GM12878 (cell line): ENCODE results near the gene GPSM3. TPM values are rescaled to one million over a fixed set of nuclear protein-coding genes. Genes with fewer than 3 reads are reported as not detected.

Source experiments
- ATAC-seq: fragments of 200-7000 bp; cut with Tn5 transposase; 3 replicates; pipeline ENCODE4 v1.9.1; 2020; ENCODE audit warnings: mild to moderate bottlenecking, moderate library complexity
- BruUV-seq: library from RNA; stranded (reverse); fragments of 400-500 nt; replicated peaks from 2 replicates; lab custom pipeline; 2021; lab: Mats Ljungman, UMichigan
- CTCF ChIA-PET: fragments of 300-600 bp; sonication (Branson Sonifier 250); formaldehyde crosslinking; extraction: SDS; loops from one replicate; lab custom pipeline; 2021; ENCODE audit warnings: inconsistent platforms; lab: Yijun Ruan, JAX
- POLR2A ChIA-PET: fragments of 350-600 bp; formaldehyde crosslinking; extraction: SDS; loops from one replicate; lab custom pipeline; 2021; ENCODE audit warnings: inconsistent platforms; lab: Charles Lee
- RAD21 ChIA-PET: fragments of 300-600 bp; sonication (Branson Sonifier 250); formaldehyde crosslinking; loops from one replicate; lab custom pipeline; 2023; ENCODE audit warnings: antibody characterized with exemption; ENCODE audit not compliant: unreplicated experiment; lab: Charles Lee
- SMC1A ChIA-PET: fragments of 300-600 bp; sonication (Branson Sonifier 250); formaldehyde crosslinking; loops from one replicate; lab custom pipeline; 2023; ENCODE audit not compliant: unreplicated experiment, uncharacterized antibody; lab: Charles Lee
- DNase-seq: peaks from one replicate; pipeline ENCODE4 v3.0.0-alpha.2; 2011; ENCODE audit warnings: low read depth, low spot score
- FAIRE-seq: peaks from 3 replicates; lab custom pipeline; 2011; peaks lifted over from hg19 to GRCh38; lab: Jason Lieb, UNC
- H2AFZ ChIP-seq: 2 replicates; pipeline ENCODE4 v1.6.0; 2011; ENCODE audit warnings: low read depth, low read length, control low read depth; ENCODE audit not compliant: control insufficient read depth
- H3K27ac ChIP-seq: 2 replicates; pipeline ENCODE4 v1.5.1; 2011; ENCODE audit warnings: control low read depth; ENCODE audit not compliant: control insufficient read depth, insufficient read depth
- H3K27me3 ChIP-seq, 2 experiments: replicated peaks in 1 of 2; 2 replicates each; pipeline versions ENCODE4 v1.6.0 to v1.6.1; 2011; ENCODE audit warnings: low read length in 1 of 2; ENCODE audit not compliant: control insufficient read depth in 2 of 2, insufficient read depth in 2 of 2
- H3K36me3 ChIP-seq, 2 experiments: 2 replicates each; pipeline ENCODE4 v1.5.1; 2011; ENCODE audit warnings: low read length in 1 of 2; ENCODE audit not compliant: control insufficient read depth in 2 of 2, insufficient read depth in 2 of 2
- H3K4me1 ChIP-seq: 2 replicates; pipeline ENCODE4 v1.6.1; 2011; ENCODE audit warnings: mild to moderate bottlenecking, low read length, moderate library complexity, mixed read lengths; ENCODE audit not compliant: control insufficient read depth, insufficient read depth
- H3K4me2 ChIP-seq: 2 replicates; pipeline ENCODE4 v1.6.0; 2011; ENCODE audit warnings: control low read depth; ENCODE audit not compliant: control insufficient read depth, insufficient read depth
- H3K4me3 ChIP-seq: fragments of 200-600 bp; sonication (generic); 2 replicates; pipeline ENCODE4 v1.5.1; 2016
- H3K79me2 ChIP-seq: 2 replicates; pipeline ENCODE4 v1.6.0; 2011; ENCODE audit warnings: low read length; ENCODE audit not compliant: control insufficient read depth, insufficient read depth
- H3K9ac ChIP-seq: 2 replicates; pipeline ENCODE4 v1.8.0; 2011; ENCODE audit warnings: low read length, control low read depth, mixed read lengths; ENCODE audit not compliant: control insufficient read depth, insufficient read depth
- H3K9me3 ChIP-seq: replicated peaks from 3 replicates; pipeline ENCODE4 v1.5.1; 2011; ENCODE audit warnings: mild to moderate bottlenecking, low read length; ENCODE audit not compliant: control insufficient read depth, insufficient read depth
- H4K20me1 ChIP-seq: 2 replicates; pipeline ENCODE4 v1.6.0; 2011; ENCODE audit not compliant: control insufficient read depth, insufficient read depth
- ATF2 ChIP-seq: IDR thresholded peaks from 2 replicates; pipeline ENCODE4 v1.6.1; 2012; ENCODE audit warnings: low read length, inconsistent platforms
- BACH1 ChIP-seq: fragments of 450-650 bp; IDR thresholded peaks from 2 replicates; pipeline ENCODE4 v1.6.1; 2017; ENCODE audit warnings: mild to moderate bottlenecking, borderline replicate concordance
- BMI1 ChIP-seq: fragments of 450-650 bp; IDR thresholded peaks from 2 replicates; pipeline ENCODE4 v1.6.1; 2016; ENCODE audit warnings: mild to moderate bottlenecking, moderate library complexity, borderline replicate concordance
- EP300 ChIP-seq, 2 experiments: fragments of 150-350 bp in 1 of 2; IDR thresholded peaks; 2 replicates each; pipeline ENCODE4 v1.6.1; 2011 to 2012; ENCODE audit warnings: low read depth in 2 of 2, low read length in 2 of 2, borderline replicate concordance in 1 of 2, improper control_type of control experiment in 1 of 2, inconsistent platforms in 1 of 2; ENCODE audit not compliant: control insufficient read depth in 1 of 2
- ESRRA ChIP-seq: IDR thresholded peaks from 2 replicates; pipeline ENCODE4 v1.6.1; 2012; ENCODE audit warnings: mild to moderate bottlenecking, low read length, improper control_type of control experiment
- IKZF2 ChIP-seq, 2 experiments: fragments of 450-650 bp; IDR thresholded peaks; 2 replicates each; pipeline ENCODE4 v1.6.1; 2017; ENCODE audit warnings: mild to moderate bottlenecking in 2 of 2, moderate library complexity in 2 of 2
- POU2F2 ChIP-seq: IDR thresholded peaks from 3 replicates; pipeline ENCODE4 v1.6.1; 2011; ENCODE audit warnings: low read depth, mild to moderate bottlenecking, low read length, borderline replicate concordance
- RAD51 ChIP-seq: fragments of 450-650 bp; IDR thresholded peaks from 2 replicates; pipeline ENCODE4 v1.6.1; 2016; ENCODE audit warnings: moderate library complexity, mild to moderate bottlenecking, inconsistent platforms
- SMARCA5 ChIP-seq: fragments of 450-650 bp; IDR thresholded peaks from 2 replicates; pipeline ENCODE4 v1.6.1; 2017; ENCODE audit warnings: mild to moderate bottlenecking
- SPI1 ChIP-seq: IDR thresholded peaks from 2 replicates; pipeline ENCODE4 v1.6.1; 2011; ENCODE audit warnings: low read depth, mild to moderate bottlenecking, low read length, moderate library complexity, borderline replicate concordance; ENCODE audit not compliant: insufficient read depth
- ZNF217 ChIP-seq: fragments of 450-650 bp; IDR thresholded peaks from 2 replicates; pipeline ENCODE4 v1.6.1; 2017; ENCODE audit warnings: antibody characterized with exemption, mild to moderate bottlenecking
- WGBS: methylation state at CpG from one replicate; pipeline ENCODE4 v1.1.6; 2016; ENCODE audit warnings: low lambda C conversion rate; ENCODE audit not compliant: insufficient replicate concordance, insufficient coverage; ENCODE audit errors: missing lambda C conversion rate; 5-methylcytosine and 5-hydroxymethylcytosine counted together
- in situ Hi-C: fragments of 300-500 bp; cut with MboI; formaldehyde crosslinking; loops from 9 replicates; pipeline ENCODE4 v1.14.3; 2018; ENCODE audit warnings: mixed read lengths
- intact Hi-C: fragments of 100-400 bp; cut with micrococcal nuclease; formaldehyde crosslinking; loops from one replicate; pipeline ENCODE4 v1.14.2; 2022; ENCODE audit not compliant: unreplicated experiment
- polyA plus RNA-seq, 11 experiments: library from polyadenylated mRNA; depleted of rRNA in 4 of 11; unstranded in 6 of 11; stranded (reverse) in 5 of 11; fragments of >200 nt; fragmentation: Nextera tagmentation in 4 of 11; fragmentation: Illumina TruSeq in 1 of 11; extraction: Ambion mirVana in 4 of 11; extraction: Trizol in 1 of 11; gene quantifications; 1 replicate in 1 of 11; 2 replicates in 10 of 11; pipeline versions ENCODE4 v1.2.1 to v1.2.3, GENCODE V29; 2011 to 2016; ENCODE audit warnings: inconsistent platforms in 2 of 11, missing spikeins in 2 of 11, low read depth in 1 of 11
- total RNA-seq, 4 experiments: library from RNA; depleted of rRNA in 3 of 4; stranded (reverse); fragments of >200 nt in 3 of 4; fragmentation: Illumina TruSeq in 1 of 4; extraction: Trizol in 1 of 4; gene quantifications; 2 replicates each; pipeline versions ENCODE4 v1.2.1 to v1.2.3, GENCODE V29; 2013 to 2021

The GPSM3 gene
- total and polyA plus RNA-seq, 10 of the 15 experiments (the other 5 are each of a cell fraction or from before 2014, with no cell fraction given) = 22.0 to 137 (median 113) TPM

GRCh38 chr6:32226434-32226833, 34.0 kb upstream of the GPSM3 start:
- BruUV-seq = no TSS peak
- in situ Hi-C loops = no loop called here
- 1% methylated on average over 7 of the region's 7 CpGs for WGBS

More at GRCh38 chr6:32226434-32226833, 34.0 kb upstream of the GPSM3 start:
- intact Hi-C loops = no loop called here
- no peaks in the 10 kb centered on the region for H4K20me1 ChIP-seq
- DNase-seq (no peak), ATAC-seq (peak; percentile 69)
- 0 out of 2 replicates have a peak overlapping the region, but pooled peaks have one; percentile 23 for H3K4me3 ChIP-seq
- no peak overlapping the region for H3K9ac ChIP-seq
- no peaks in the 10 kb centered on the region; a peak in 1 of 4 replicates for H3K27me3 ChIP-seq
- H3K9me3 ChIP-seq = no peaks in the 10 kb centered on the region; the same call in 2 of the 3 replicates
- TF ChIP-seq ESRRA (no peak), BMI1 (no peak), EP300 (IDR thresholded peaks at IDR 0.05; ENCODE audit: borderline replicate concordance in 1 of 2, control insufficient read depth in 1 of 2, low read depth in 2 of 2, low read length in 2 of 2) (no peak), POU2F2 (peak; percentile 42; the same call in 1 of the 3 replicates), IKZF2 (IDR thresholded peaks at IDR 0.05) (0 out of 4 replicates have a peak, but pooled peaks of 1 of the 2 experiments have one; percentile 9), RAD51 (no peak), ATF2 (no peak), ZNF217 (0 out of 2 replicates have a peak, but pooled peaks have one; percentile 38), SPI1 (peak; percentile 43), BACH1 (no peak), SMARCA5 (0 out of 2 replicates have a peak, but pooled peaks have one; percentile 25)
- TF ChIP-seq, all 136 proteins: peak for 5
- no peak for FAIRE-seq
- CTCF ChIA-PET = interaction anchor here (1.2 kb wide), 1 partner anchor 501 kb away, joined by 4 read pairs; no protein-coding TSS in a partner anchor
- H3K36me3 ChIP-seq = no peaks in the 10 kb centered on the region
- POLR2A ChIA-PET = no interaction called here
- H3K79me2 ChIP-seq = no peaks in the 10 kb centered on the region
- RAD21 ChIA-PET = interaction anchor here (1.1 kb wide), 1 partner anchor 31 kb away, joined by 5 read pairs; no protein-coding TSS in a partner anchor
- H2AFZ ChIP-seq = no peak overlapping the region; the same call in 1 of the 2 replicates
- SMC1A ChIA-PET = interaction anchor here (0.8 to 1.7 kb wide), 3 partner anchors 31 to 466 kb away, joined by 3 to 6 read pairs (median 4); no protein-coding TSS in a partner anchor
- peak overlapping the region; percentile 24; the same call in 1 of the 2 replicates for H3K27ac ChIP-seq
- H3K4me1 ChIP-seq = peaks cover 37% of the 10 kb centered on the region
- peak overlapping the region; percentile 59 for H3K4me2 ChIP-seq
